Lung microvascular endothelial cell (primary cell): ENCODE results near the gene TMEM221. TPM values are rescaled to one million over a fixed set of nuclear protein-coding genes. Genes with fewer than 3 reads are reported as not detected.

Experiments
- DNase-seq, 2 donors: peaks; one replicate each; pipeline versions ENCODE4 v3.0.0 to v3.0.0-alpha.2; 2010; ENCODE audit warnings: low read depth in 2 of 2
- total RNA-seq: library from RNA; depleted of rRNA; stranded (reverse); fragments of >200 nt; gene quantifications from 2 replicates; pipeline ENCODE4 v1.2.1, GENCODE V29; 2014

TMEM221 gene
- total RNA-seq, 1 donor from 2014 or later = not detected

GRCh38 chr19:17445526-17446165 lies 2.8 kb downstream of the TMEM221 start:
- no peak for DNase-seq

- peak; percentile 20 to 45 for DNase-seq
Measured at GRCh38 chr19:17441241-17442021, 7.0 kb downstream of the TMEM221 start.

DNA sequence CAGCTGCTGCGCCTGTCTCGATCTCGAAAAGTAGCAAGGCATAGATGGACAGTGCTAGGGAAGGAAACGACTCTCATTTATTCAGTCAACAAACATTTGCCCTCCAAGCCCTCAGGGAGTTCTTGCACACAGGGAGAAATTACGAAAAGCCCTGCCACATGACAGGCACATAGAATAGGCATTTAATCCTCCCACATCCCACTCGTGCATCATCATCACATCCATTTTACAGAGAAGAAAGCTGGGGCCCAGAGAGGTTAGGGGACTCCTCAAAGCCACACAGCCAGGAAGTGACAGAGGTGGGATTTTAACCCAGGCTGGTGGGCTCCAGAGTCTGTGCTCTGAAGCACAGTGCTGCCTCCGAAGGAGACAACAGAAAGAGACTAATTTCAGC lies 11.6 kb downstream of the TMEM221 start:
- DNase-seq = no peak

DNA sequence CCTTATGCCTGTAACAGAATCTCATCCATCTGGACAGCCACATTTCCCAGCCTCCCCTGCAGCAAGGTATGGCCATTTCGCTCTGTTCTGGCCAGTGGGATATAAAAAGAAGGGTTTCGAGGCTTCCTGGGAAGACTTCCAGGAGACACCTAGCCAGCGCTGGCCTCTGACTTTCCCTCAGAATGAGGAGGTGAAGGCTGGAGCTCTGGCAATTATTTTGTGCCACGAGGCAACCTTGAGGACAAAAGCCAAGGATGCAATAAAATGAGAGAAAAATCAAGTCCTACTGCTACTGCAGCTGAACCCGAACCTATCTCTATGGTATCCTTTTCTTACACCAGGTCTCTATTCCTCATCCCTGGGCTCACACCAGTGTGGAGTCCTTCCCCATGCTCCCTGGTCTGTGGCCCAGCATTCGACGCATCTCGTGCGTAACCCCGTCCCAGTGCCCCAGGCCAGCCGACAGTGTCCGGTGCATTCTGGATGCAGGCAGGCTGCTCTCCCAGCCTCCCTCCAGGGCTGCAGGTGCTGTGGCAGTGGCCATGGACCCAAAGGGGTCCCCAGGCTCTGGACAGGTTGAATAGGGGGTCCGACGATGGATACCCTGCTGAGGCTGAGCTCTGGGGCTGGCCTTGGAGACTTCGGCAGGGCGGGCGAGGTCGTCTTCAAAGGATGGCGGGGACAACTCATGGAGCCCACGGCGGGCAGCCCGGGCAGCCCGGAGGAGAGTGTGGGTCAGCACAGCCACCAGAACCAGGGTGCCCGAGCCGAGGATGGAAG lies 12.2 kb downstream of the TMEM221 start:
- no peak for DNase-seq

GRCh38 chr19:17435218-17435617 lies 13.2 kb downstream of the TMEM221 start:
- DNase-seq = no peak

- DNase-seq = no peak
Measured at GRCh38 chr19:17431417-17431816, 17.1 kb downstream of the TMEM221 start.

- DNase-seq = no peak
Measured at GRCh38 chr19:17429641-17430113, 18.8 kb downstream of the TMEM221 start.

- peak in 1 of 2 donors; percentile 27 for DNase-seq
Measured at GRCh38 chr19:17424743-17425365, 23.6 kb downstream of the TMEM221 start.

GRCh38 chr19:17423429-17424208 lies 24.8 kb downstream of the TMEM221 start:
- no peak for DNase-seq

DNA sequence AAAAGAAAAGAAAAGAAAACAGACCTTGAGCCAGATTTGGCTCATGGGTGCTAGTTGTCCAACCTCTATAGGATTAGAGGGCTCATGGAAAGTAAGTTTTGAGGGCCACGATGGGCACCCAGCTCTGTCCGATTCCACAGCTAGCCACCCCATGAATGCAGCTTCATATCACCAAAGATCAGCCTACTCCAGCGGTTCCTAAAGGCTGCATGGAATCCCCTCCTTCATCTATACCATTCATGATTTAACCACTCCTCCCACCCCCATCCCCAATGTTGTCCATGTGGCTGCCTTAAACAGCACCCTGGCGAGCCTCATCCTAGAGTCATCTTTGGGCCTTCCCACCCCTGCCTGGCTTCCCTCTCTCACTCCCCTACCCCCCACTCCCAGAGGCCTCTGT lies 26.5 kb downstream of the TMEM221 start:
- no peak for DNase-seq

GRCh38 chr19:17420475-17420924 lies 28.0 kb downstream of the TMEM221 start:
- peak; percentile 51 to 60 for DNase-seq

DNA sequence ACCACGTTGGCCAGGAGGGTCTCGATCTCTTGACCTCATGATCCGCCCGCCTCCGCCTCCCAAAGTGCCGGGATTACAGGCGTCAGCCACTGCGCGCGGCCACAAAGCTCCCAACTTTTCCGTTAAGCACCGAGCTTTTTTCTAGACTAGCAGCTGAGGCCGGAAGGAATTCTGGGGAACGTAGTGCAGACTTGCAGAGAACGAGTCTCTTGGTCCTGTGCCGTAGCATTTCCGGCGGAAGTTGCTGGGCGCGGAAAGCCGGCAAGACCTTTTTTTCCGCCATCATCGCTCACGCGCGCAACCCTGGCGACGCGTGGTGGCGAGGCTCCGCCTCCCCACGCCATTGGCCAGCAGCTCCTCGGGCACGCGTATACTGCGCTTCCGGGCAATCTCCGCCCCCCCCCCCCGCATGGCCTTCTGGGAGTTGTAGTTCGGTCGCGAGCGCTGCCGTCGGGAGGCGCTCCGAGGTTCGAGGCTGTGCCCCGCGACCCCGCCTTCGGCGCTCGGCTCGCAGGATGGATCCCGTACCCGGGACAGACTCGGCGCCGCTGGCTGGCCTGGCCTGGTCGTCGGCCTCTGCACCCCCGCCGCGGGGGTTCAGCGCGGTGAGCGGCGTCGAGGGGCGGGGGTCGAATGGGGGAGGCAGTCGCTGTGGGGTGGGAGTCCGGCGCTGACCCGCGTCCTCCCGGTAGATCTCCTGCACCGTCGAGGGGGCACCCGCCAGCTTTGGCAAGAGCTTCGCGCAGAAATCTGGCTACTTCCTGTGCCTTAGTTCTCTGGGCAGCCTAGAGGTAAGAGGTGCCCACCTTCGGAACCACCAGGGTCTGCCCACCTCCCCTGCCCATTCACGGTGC lies 28.6 kb downstream of the TMEM221 start, which contains the start of gene MVB12A:
Gene MVB12A (plus strand): TSS at position 427 of the 854 bp plus-strand sequence. CDS start 89 bp downstream, at position 516.
- peak; percentile 99 for DNase-seq

- DNase-seq = no peak
Measured at GRCh38 chr19:17419154-17419620, 29.3 kb downstream of the TMEM221 start.

DNA sequence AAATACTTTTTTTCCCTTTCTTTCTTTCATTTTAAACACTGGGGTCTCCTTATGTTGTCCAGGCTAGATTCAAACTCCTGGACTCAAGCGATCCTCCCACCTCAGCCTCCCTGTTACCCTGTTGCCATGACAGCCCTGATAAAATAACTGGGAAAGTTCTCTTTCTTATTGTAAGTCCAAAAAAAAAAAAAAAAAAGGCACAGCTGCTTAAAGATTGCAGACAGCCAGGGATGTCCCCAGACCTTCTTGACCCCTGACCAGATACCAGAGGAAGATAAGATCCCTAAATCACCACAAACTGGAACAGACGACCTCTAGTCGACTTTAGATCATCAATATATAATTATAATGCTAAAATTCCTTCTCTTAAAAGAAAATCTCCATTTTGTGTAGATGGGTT lies 29.8 kb downstream of the TMEM221 start:
- DNase-seq = no peak

DNA sequence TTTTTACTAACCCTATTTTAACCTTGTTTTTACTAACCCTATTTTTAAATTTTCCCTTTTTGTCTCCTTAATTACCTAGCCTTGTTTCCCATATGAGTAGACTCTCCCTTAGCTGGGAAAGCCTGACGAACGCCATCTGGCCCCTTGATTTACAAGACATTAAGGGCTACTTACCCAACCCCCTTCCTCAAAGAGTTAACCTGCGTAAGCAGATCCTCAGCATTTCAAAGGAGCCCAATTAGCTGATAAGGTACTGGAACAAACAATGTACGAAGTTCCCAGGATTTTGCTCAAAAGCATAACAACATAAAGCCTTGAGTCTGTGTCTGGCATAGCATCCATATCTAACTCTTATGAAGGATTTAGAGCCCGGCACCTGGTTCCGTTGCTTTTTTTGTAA lies 33.3 kb downstream of the TMEM221 start:
- DNase-seq = no peak

DNA sequence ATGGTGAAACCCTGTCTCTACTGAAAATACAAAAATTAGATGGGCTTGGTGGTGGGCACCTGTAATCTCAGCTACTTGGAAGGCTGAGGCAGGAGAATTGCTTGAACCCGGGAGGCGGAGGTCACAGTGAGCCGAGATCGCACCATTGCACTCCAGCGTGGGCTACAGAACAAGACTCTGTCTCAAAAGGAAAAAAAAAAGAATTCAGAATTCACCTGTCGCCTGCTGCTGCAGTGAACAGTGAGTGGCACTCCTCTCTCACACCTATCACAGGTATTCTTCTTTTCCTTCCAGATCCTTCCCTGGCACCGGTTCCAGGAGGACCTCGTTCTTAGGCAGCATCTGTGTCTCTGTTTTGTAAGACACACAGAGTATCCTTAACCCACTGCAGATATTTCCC lies 34.4 kb downstream of the TMEM221 start:
- no peak for DNase-seq

- no peak for DNase-seq
Measured at GRCh38 chr19:17411801-17412200, 36.7 kb downstream of the TMEM221 start.

- DNase-seq = no peak
Measured at GRCh38 chr19:17409990-17410389, 38.5 kb downstream of the TMEM221 start.

GRCh38 chr19:17406887-17407196 lies 41.6 kb downstream of the TMEM221 start:
- no peak for DNase-seq
